Right ventricle myocardium inferior (tissue), 1 donor: ENCODE results near the gene MYO15A. TPM values are rescaled to one million over a fixed set of nuclear protein-coding genes. Genes with fewer than 3 reads are reported as not detected.

ENCODE experiments used
- ATAC-seq: fragments of 200-7000 bp; cut with Tn5 transposase; one replicate; pipeline ENCODE4 v1.9.1; 2020; ENCODE audit warnings: mild to moderate bottlenecking, moderate library complexity
- DNase-seq: peaks from one replicate; pipeline ENCODE4 v3.0.0; 2021; ENCODE audit errors: missing footprints
- intact Hi-C: fragments of 100-400 bp; cut with DNase I; formaldehyde crosslinking; loops from one replicate; pipeline ENCODE4 v1.11.0; 2022
- total RNA-seq: library from RNA; stranded (reverse); fragmentation: NEBNext Ultra II Directional; extraction: Animal tissue kit (Norgen Biotek cat#: 25700); gene quantifications from one replicate; pipeline ENCODE4 v1.2.1, GENCODE V29; 2021
- donor health status: DM: no; HTN: yes; CAD: no; lungs with severe emphysema.

Gene MYO15A
- total RNA-seq, 1 donor from 2014 or later, result 0.51 TPM

GRCh38 chr17:18176176-18176575 is 67.6 kb downstream of the MYO15A start:
- DNase-seq (no peak), ATAC-seq (no peak)
- intact Hi-C loops, result no loop called here

DNA sequence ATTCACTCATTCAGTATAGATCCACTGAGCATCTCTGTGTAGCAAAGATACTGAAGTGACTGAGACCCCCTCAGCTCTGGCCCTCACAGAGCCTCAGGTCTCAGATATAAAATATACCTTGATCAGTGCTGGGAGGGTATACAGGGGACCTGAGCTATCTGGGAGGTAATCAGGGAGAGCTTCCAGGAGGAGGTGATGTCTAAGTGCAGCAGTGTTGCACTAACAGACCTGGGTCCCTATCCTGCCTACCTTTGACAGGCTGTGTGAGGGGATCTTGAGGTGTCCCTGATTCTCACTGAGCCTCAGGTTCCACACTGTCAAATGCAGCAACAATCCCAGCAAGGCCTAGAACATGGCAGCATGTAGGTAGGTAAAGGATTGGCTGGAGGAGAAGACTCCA is 68.6 kb downstream of the MYO15A start:
- ATAC-seq, result no peak
- intact Hi-C loops, result no loop called here
- no peak for DNase-seq

GRCh38 chr17:18177722-18178121 is 69.2 kb downstream of the MYO15A start:
- no peak for ATAC-seq
- intact Hi-C loops, result no loop called here
- no peak for DNase-seq

DNA sequence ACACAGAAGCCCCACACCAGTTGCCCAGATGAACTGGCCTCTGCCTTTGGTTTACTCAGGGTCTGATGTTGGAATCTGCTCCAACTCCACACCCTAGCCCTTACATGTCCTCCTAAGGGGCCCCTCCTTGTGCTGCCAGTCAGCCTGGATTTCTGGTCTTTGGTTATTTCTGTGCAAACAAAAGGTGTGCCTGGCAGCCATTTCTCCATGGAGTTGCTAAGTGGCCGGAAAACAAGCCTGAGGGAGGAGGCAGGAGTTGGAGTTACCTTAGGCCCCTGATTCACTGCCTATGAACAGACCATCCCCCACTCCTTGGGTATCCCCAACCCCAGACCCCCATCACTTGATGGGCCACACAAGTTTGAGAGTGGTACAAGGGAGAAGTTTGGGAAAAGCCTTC is 70.6 kb downstream of the MYO15A start:
- intact Hi-C loops, result no loop called here
- DNase-seq, result no peak
- ATAC-seq, result no peak

DNA sequence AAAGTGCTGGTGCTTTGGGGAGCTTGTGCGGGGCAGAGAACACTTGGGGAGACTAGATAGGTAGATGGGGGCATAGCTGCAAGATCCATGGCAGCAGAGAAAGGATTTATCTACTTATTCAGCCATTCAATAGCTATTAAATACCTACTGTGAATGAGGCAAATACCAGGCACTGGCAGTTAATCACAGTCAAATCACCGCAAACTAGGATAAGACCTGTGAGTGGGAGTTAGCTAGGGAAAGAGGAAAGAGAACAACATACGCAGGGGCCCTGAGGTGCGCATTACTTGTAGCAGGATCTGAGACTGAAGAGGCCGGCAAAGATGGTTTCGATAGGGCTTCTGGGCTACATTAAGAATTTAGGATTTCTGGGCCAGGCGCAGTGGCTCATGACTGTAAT is 71.2 kb downstream of the MYO15A start:
- intact Hi-C loops, result loop anchor here (5.0 kb wide), 2 partner anchors 37 to 38 kb away; no protein-coding TSS in a partner anchor
- ATAC-seq, result no peak
- no peak for DNase-seq

DNA sequence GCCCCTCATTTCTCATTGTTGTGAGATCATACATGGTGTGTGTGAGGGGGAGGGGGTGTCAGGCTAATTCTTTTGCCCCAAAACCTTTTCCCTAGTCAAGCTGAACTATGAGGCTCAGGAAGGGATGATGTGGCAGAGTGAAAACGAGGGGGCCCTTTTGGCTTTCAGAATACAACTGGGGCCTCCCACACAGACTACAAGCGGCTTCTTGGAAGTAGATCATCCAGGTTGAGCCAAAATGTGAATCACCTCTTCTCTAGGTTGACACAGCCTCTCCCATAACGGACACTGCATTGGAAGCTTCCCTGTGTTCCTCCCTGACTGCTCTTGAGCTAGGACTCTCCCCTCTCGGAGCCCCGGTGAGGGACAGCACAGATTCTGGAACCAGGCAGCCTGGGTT is 72.8 kb downstream of the MYO15A start:
- intact Hi-C loops, result loop anchor here (5.0 kb wide), 2 partner anchors 36 to 39 kb away; no protein-coding TSS in a partner anchor
- no peak for DNase-seq
- ATAC-seq, result no peak

GRCh38 chr17:18182110-18182977 is 73.8 kb downstream of the MYO15A start:
- peak; percentile 16 for ATAC-seq
- intact Hi-C loops, result loop anchor here (5.0 kb wide), 2 partner anchors 35 to 40 kb away; no protein-coding TSS in a partner anchor
- DNase-seq, result no peak

DNA sequence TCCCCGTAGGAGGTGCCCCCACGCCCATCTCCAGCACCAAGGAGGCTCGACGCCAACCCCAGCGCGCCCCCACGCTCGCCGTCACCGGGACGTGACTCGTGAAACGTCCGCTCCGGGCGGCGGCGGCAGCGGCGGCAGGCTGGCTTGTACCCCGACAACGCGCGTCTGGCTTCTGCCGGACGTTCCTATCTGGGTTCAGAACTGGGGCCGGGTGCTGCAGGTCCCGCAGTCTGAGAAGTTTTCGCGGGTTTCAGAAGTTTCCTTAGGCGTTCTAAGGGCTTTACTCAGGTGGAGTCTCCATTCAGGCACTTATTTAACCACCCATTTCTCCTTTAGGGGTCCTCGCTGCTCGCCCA is 74.4 kb downstream of the MYO15A start:
- ATAC-seq (peak; percentile 57), DNase-seq (peak; percentile 94)
- intact Hi-C loops, result loop anchor here (1.0 to 5.0 kb wide), 3 partner anchors 34 to 96 kb away; partner anchors contain the start of gene DRG2

- DNase-seq (peak; percentile 99), ATAC-seq (peak; percentile 93)
- intact Hi-C loops, result loop anchor here (1.0 to 5.0 kb wide), 3 partner anchors 34 to 96 kb away; partner anchors contain the start of gene DRG2
Measured at GRCh38 chr17:18183334-18184142, 75.0 kb downstream of the MYO15A start, which contains the start of gene ALKBH5. Gene ALKBH5 (plus strand): TSS chr17:18183828. CDS start chr17:18184244, 416 bp downstream.

GRCh38 chr17:18184143-18185031 is 75.8 kb downstream of the MYO15A start:
- DNase-seq (peak; percentile 82), ATAC-seq (peak; percentile 1)
- intact Hi-C loops, result loop anchor here (5.0 kb wide), 2 partner anchors 33 to 42 kb away; no protein-coding TSS in a partner anchor

- intact Hi-C loops, result no loop called here
- no peak for ATAC-seq
Measured at GRCh38 chr17:18185391-18185790, 76.8 kb downstream of the MYO15A start.

GRCh38 chr17:18185832-18186626 is 77.5 kb downstream of the MYO15A start:
- DNase-seq (no peak), ATAC-seq (no peak)
- intact Hi-C loops, result no loop called here

More at GRCh38 chr17:18185391-18185790, 76.8 kb downstream of the MYO15A start:
- no peak for DNase-seq

- DNase-seq (no peak), ATAC-seq (no peak)
- intact Hi-C loops, result no loop called here
Measured at GRCh38 chr17:18186627-18186982, 78.0 kb downstream of the MYO15A start.

GRCh38 chr17:18187226-18187625 is 78.7 kb downstream of the MYO15A start:
- intact Hi-C loops, result no loop called here
- ATAC-seq (no peak), DNase-seq (no peak)

- ATAC-seq (no peak), DNase-seq (no peak)
- intact Hi-C loops, result no loop called here
Measured at GRCh38 chr17:18187821-18188761, 79.5 kb downstream of the MYO15A start.

DNA sequence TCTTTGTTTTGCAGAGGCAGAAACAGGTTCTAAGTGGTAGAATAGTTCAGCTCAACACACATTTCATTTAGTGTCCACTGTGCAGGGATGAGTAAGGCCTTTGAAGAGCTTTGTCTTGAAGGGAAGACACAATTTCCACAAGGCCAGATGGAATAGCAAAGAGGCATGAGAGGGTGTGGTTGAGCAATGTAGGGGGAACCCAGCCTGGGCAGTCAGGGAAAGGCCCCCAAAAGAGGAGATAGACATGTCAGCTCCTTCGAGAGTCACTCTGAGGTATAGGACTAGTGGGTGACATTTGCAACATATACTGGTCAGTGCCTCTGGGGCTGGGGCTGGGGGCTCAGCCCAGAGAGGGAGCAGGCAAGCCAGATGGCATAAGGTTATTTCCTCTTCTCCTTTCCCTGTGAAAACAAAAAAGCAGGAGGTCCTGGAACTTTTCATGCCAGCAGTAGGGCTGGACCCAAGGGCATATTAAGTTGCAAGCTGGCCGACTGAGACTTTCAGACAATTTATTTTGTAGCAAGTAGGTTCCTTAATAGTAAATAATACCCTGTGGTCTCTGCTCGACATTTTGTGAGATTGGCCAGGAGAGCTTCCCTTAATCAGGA is 82.2 kb downstream of the MYO15A start:
- ATAC-seq (no peak), DNase-seq (no peak)
- intact Hi-C loops, result no loop called here
